Right lobe of liver (tissue), 4 donors: ENCODE data around the gene NEDD9.

Experiments
- CTCF ChIP-seq, 4 donors: fragments of 200-600 bp in 3 of 4; fragments of 450-650 bp in 1 of 4; IDR thresholded peaks; one replicate each; pipeline versions ENCODE4 v1.5.1 to v1.8.0; 2016 to 2022; ENCODE audit warnings: antibody characterized with exemption in 4 of 4, mild to moderate bottlenecking in 2 of 4
- POLR2A ChIP-seq: fragments of 450-650 bp; IDR thresholded peaks from one replicate; pipeline ENCODE4 v1.6.1; 2017; ENCODE audit warnings: antibody characterized with exemption, mild to moderate bottlenecking
- donor health status: DM: no; HTN: no; CAD: no.
- donor health status: DM: no; HTN: no; CAD: no.
- donor health status: DM: no; HTN: yes; CAD: no.

DNA sequence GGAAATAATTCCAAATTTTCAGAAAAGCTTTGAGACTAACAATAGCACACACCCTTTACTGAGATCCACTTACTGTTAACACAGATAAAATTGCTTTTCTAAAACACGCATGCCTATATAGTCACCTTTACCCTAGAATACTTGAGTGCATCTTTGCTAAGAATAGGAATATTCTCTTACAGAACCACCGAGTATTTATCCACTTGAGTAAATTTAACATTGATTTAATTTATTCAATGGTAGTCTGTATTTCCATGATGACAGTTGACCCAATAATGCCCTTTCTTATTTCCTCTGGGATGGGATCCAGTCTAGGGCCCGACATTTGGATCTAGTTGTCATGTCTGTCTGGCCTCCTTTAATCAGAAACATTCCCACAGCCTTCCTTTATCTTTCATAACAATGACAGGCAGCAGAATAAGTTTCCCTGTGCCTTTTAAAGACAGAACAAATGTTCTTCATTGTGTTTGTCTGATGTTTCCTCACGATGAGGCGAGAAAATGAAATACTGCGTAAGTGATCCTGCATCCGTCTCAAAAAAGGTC, 64.3 kb downstream of the NEDD9 start:
- TF ChIP-seq CTCF (IDR thresholded peaks at IDR 0.05) (no peak), POLR2A (no peak)
